ENCODE results near the gene CCDC85B.

Gene CCDC85B

GRCh38 chr11:65934014-65934413, 43.5 kb downstream of the CCDC85B start:
- no peak overlapping the region for H3K4me3 Mint-ChIP-seq
- H3K4me1 Mint-ChIP-seq (ENCODE audit: low read depth), result peaks cover 19% of the 10 kb centered on the region
- no peaks in the 10 kb centered on the region for H3K9me3 Mint-ChIP-seq (ENCODE audit: low read depth)
- no peak overlapping the region for H3K27ac Mint-ChIP-seq
- H3K36me3 Mint-ChIP-seq, result no peaks in the 10 kb centered on the region
- no peaks in the 10 kb centered on the region for H3K27me3 Mint-ChIP-seq

GRCh38 chr11:65937766-65938165, 47.3 kb downstream of the CCDC85B start:
- H3K9me3 Mint-ChIP-seq (ENCODE audit: low read depth), result no peaks in the 10 kb centered on the region
- no peaks in the 10 kb centered on the region for H3K4me1 Mint-ChIP-seq (ENCODE audit: low read depth)
- H3K27ac Mint-ChIP-seq, result no peak overlapping the region
- H3K27me3 Mint-ChIP-seq, result peaks cover 2% of the 10 kb centered on the region
- H3K36me3 Mint-ChIP-seq, result no peaks in the 10 kb centered on the region
- H3K4me3 Mint-ChIP-seq, result no peak overlapping the region
